Epithelial cell of proximal tubule (primary cell): ENCODE measurements around the gene TFF1. TPM values are rescaled to one million over a fixed set of nuclear protein-coding genes. Genes with fewer than 3 reads are reported as not detected.
A peak's percentile ranks its signal among the peaks of the same experiment; 100 is the strongest.

Experiments used
- DNase-seq: peaks from one replicate; pipeline ENCODE4 v3.0.0-alpha.2; 2011; ENCODE audit warnings: low read depth
- H3K4me3 ChIP-seq: 2 replicates; pipeline ENCODE4 v1.5.1; 2011; ENCODE audit warnings: low read depth, mild to moderate bottlenecking, low read length
- CTCF ChIP-seq: conservative IDR thresholded peaks from 2 replicates; pipeline ENCODE4 v1.5.1; 2012; ENCODE audit warnings: low read depth, mild to moderate bottlenecking, low read length
- total RNA-seq: library from RNA; depleted of rRNA; stranded (reverse); fragments of >200 nt; gene quantifications from 2 replicates; pipeline ENCODE4 v1.2.3, GENCODE V29; 2015

TFF1 gene
- total RNA-seq, 1 donor from 2014 or later: not detected

GRCh38 chr21:42341776-42342542, 24.4 kb downstream of the TFF1 start:
- H3K4me3 ChIP-seq: no peak overlapping the region
- DNase-seq: no peak
- TF ChIP-seq CTCF: no peak

GRCh38 chr21:42340187-42341050, 25.9 kb downstream of the TFF1 start:
- no peak for TF ChIP-seq CTCF
- no peak overlapping the region for H3K4me3 ChIP-seq
- DNase-seq: no peak

- no peak for TF ChIP-seq CTCF
- H3K4me3 ChIP-seq: no peak overlapping the region
- no peak for DNase-seq
Observed at GRCh38 chr21:42338729-42339715, 27.3 kb downstream of the TFF1 start.

- DNase-seq: peak; percentile 68
- no peak overlapping the region for H3K4me3 ChIP-seq
- peak; percentile 93 for TF ChIP-seq CTCF
Observed at GRCh38 chr21:42337830-42338728, 28.3 kb downstream of the TFF1 start.

- TF ChIP-seq CTCF: no peak
- no peak for DNase-seq
- H3K4me3 ChIP-seq: no peak overlapping the region
Observed at GRCh38 chr21:42337276-42337675, 29.1 kb downstream of the TFF1 start.

- no peak overlapping the region for H3K4me3 ChIP-seq
- TF ChIP-seq CTCF: no peak
- no peak for DNase-seq
Observed at GRCh38 chr21:42336054-42336453, 30.3 kb downstream of the TFF1 start.
